ENCODE measurements around the gene RMND1.
"Not testable (repeated sequence)": the region's sequence is repeated elsewhere in the genome, so short reads cannot be mapped to it uniquely, and the experiment has no call there.

The RMND1 gene

GRCh38 chr6:151452750-151453427 lies 963 bp upstream of the RMND1 start:
- no peak for DNase-seq

DNA sequence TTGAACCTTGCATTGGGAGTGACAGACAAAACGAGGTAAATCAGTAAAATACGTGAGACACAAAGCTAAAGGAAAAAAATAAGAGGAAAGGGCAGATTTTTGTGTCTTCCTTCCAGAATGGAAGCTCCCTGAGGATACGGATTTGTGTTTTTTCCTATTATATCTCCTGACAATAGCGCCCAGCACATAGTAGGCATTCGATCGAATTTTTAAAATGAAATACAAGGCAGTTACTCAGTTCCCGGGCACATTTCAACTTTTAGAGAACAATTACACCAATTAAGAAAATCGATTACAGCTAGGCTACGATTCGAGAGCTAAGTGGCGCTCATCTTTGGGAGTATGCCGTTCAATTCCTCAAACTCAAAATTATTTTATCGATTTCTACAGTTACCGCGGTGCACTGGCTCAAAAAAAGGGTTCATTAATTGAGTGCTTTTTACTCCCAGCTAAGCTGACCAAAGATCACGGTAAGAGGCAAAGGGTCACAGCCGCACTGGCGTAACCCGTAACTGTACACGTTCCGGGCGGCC lies 443 bp downstream of the RMND1 start:
- no peak for DNase-seq

- DNase-seq: not testable (repeated sequence)
These were observed 998 bp downstream of the RMND1 start for GRCh38 chr6:151450928-151451327.

GRCh38 chr6:151448623-151449022 lies 3.3 kb downstream of the RMND1 start:
- DNase-seq: no peak

DNA sequence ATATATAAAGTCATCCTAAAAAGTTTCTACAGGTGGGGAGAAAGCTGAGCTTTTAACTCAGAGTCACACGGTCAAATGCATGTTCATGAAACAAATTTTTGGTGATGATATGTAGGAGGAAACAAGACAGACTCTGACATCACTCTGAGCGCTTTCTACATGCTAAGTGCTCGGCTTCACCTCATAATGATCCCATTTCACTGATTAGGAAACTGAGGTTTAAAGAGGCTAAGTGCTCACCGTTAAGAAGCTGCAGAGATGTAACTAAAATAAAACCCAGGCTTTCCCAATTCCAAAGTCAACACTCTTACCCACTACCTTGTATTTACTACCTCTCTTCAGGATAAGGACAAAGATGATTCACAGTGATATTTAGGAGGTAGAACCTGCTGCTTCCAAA lies 4.7 kb downstream of the RMND1 start:
- DNase-seq: no peak

DNA sequence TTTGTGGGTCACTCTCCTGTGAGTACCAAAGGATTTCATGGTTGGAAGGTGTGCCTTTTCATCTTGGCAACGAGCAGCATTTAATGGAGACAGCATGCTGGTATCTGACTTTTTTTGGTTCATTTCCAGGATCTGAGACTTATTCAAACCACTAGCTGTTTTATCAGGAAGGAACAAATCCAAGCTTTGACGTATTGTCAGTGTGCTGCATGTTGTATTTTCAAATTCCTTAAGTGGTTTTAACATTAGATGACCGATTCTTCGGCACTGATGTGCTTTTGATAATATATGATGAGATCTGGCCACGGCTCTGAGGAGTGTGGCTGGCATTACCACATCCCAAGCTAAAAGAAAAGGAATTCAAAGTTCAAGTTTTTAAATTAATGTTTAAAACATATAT lies 6.4 kb downstream of the RMND1 start:
- DNase-seq: no peak

DNA sequence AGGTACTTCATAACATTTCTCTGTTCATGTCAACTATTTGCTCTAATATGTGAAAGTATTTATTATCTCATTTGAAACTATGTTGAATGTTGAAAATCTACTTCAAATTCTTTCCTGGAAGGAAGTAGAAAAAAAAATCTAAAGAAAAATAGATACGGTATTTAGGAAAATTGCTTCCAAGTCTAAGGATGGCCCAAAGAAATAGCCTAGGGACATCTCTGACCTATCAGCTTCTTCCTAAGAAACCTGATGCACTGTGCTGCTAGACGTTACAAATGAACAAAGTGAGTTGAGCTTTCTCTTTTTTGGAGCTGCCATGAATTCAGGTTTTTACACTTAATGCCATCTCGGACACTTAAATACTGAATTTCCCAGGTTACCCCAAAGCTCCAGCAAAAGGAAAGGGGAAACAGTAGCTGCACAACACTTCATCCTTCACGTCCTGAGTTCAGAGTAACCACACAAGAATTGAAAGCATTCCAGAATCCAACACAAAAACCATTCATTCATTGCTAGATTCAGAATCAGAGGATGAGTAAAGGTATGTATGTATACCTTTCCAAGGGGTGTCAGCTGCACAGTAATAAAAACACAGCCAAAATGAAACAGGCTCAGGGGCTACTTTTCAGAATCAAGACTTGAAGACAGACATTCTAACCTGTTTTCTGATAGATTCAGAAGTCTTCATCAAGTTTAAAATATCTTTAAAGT lies 7.9 kb downstream of the RMND1 start:
- no peak for DNase-seq

GRCh38 chr6:151443454-151443853 lies 8.5 kb downstream of the RMND1 start:
- no peak for DNase-seq

DNA sequence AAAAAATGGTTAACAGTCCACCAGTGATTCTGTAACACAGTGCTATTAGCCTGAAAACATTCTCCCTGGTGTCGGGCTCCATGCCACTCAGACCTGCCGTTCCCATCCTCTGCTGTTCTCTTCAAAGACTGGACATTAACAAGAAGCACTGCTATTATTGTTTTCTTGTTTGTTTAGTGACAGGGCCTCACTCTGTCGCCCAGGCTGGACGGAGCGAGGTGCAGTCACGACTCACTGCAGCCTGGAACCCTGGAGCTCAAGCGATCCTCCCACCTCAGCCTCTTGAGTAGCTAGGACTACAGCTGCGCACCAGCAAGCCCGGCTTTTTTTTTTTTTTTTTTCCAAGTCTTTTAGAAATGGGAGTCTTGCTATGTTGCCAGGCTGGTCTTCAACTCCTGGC lies 9.6 kb downstream of the RMND1 start:
- no peak for DNase-seq

- no peak for DNase-seq
These were observed 10.3 kb downstream of the RMND1 start for GRCh38 chr6:151441390-151442166.

DNA sequence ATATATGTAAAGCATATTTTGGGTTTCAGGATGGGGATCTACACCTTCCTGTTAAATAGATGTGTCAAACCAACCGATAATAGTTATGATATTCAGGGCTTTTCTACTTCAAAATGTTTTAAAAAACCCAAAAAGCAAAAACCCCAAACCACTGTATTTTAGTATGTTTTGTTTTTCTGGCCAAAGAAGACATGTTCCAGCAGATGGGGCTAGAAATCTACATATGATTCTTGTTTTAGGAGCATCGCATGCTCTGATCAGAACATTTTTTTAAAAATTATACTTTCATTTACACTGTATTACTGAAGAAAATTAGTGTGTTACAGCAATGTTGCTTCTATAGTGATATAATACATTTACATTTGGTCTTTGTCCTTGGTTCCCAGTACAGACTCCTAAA lies 11.0 kb downstream of the RMND1 start:
- DNase-seq: peak; percentile 13

DNA sequence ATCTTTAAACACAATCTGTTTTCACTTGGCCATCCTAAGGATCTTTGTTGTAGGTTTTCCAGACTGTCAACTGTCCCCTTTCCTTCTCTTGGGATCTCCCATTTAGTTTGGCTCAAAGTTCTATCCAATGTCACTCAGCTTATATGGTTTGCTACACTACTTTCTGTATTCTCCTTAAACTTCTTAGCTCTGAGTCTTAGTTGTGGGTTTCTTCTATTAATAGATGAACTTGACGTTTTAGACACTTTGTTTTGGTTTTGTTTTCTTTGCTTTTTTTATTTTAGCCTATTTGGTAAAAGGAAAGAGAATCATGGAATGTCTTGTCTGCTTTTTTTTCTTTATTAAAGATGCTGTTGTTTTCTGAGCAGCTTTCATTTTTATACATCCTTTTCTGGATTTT lies 11.4 kb downstream of the RMND1 start:
- DNase-seq: no peak

DNA sequence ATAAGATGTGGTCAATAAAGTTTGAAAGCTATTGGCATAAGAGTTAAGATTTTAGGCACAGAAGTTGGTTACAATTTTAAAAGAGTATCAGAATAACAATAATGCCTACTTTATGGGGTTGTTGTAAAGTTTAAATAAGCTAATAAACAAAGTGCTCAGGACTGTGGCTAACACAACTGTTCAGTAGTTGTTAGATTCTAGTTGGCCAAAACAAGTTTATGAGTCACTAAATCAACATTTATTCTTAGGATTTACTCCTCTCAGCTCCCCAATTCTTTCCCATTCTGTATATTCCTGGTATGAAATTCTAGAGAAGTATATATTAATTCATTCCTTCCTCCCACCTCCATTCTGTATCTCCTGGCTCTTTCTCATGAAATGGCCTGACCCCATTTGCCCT lies 14.5 kb downstream of the RMND1 start:
- no peak for DNase-seq

GRCh38 chr6:151436802-151437201 lies 15.1 kb downstream of the RMND1 start:
- no peak for DNase-seq

DNA sequence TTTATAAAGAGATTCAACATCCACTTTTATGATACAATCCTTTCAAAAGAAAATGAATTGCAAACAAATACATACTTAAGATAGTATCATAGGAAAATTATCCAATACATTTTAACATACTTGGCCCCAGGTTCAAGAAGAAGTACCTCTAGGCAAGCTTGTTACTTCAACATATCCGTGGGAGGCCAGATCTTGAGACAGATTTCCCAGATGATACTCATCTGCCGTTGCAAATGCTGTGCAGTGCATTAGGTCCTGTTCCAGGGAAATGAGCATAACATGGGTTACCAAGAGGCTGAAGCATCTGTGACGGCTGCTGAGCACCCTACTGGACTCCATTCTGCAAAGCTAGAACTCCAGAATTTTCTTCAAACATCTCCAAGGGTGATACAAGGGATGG lies 15.6 kb downstream of the RMND1 start:
- no peak for DNase-seq

DNA sequence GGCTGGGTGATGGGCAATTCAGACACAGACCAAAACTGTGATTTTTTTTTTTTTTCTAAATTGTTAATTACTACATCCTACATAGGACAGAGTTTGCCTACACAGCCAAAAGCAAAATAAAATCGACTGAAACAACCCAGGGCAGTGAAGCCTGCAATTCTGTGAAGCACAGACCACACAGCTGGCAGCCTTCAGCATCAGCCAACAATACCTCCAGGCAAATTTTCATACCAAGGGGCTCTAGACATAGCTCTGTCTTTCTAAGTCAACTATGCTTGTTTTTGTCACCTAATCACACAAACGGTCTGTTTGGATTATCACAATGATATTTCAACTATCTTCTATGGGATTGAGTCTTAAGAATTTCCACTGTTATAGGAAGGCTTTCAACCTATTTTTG lies 17.6 kb downstream of the RMND1 start:
- DNase-seq: no peak

- no peak for DNase-seq
These were observed 19.3 kb downstream of the RMND1 start for GRCh38 chr6:151432651-151433050.

- no peak for DNase-seq
These were observed 20.6 kb downstream of the RMND1 start for GRCh38 chr6:151431337-151431736.

- DNase-seq: no peak
These were observed 21.0 kb downstream of the RMND1 start for GRCh38 chr6:151430886-151431285.

- DNase-seq: no peak
These were observed 23.7 kb downstream of the RMND1 start for GRCh38 chr6:151428093-151428735.

DNA sequence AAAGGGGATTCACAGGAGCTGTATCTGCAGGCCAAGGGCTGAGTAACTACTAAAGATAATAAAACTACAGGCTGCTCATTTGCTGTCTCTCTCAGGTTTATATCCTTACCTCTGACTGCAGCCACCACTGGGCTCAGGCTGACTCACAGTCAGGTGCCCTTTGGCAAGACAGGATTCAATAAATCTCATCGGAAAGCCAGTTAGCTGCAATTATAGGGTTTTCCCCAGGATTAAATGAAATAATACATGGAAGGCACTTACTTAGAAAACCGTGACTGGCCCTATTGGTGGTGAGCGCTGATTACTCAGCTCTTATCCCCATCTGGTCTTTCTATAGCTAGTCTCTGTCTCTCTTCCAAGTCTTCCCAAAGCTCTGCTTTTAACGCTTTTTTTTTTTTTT lies 26.4 kb downstream of the RMND1 start:
- DNase-seq: no peak

GRCh38 chr6:151422981-151423380 lies 28.9 kb downstream of the RMND1 start:
- DNase-seq: no peak

GRCh38 chr6:151417477-151417876 lies 34.4 kb downstream of the RMND1 start:
- DNase-seq: no peak

Data from central memory CD4-positive, alpha-beta T cell (primary cell).